Epithelial cell of umbilical artery (primary cell): ENCODE data around the gene FAT1. TPM values are rescaled to one million over a fixed set of nuclear protein-coding genes. Genes with fewer than 3 reads are reported as not detected.

ENCODE experiments used
- total RNA-seq: library from RNA; depleted of rRNA; stranded (reverse); fragments of >200 nt; gene quantifications from 2 replicates; pipeline ENCODE4 v1.2.3, GENCODE V29; 2014

Gene FAT1, protein sequence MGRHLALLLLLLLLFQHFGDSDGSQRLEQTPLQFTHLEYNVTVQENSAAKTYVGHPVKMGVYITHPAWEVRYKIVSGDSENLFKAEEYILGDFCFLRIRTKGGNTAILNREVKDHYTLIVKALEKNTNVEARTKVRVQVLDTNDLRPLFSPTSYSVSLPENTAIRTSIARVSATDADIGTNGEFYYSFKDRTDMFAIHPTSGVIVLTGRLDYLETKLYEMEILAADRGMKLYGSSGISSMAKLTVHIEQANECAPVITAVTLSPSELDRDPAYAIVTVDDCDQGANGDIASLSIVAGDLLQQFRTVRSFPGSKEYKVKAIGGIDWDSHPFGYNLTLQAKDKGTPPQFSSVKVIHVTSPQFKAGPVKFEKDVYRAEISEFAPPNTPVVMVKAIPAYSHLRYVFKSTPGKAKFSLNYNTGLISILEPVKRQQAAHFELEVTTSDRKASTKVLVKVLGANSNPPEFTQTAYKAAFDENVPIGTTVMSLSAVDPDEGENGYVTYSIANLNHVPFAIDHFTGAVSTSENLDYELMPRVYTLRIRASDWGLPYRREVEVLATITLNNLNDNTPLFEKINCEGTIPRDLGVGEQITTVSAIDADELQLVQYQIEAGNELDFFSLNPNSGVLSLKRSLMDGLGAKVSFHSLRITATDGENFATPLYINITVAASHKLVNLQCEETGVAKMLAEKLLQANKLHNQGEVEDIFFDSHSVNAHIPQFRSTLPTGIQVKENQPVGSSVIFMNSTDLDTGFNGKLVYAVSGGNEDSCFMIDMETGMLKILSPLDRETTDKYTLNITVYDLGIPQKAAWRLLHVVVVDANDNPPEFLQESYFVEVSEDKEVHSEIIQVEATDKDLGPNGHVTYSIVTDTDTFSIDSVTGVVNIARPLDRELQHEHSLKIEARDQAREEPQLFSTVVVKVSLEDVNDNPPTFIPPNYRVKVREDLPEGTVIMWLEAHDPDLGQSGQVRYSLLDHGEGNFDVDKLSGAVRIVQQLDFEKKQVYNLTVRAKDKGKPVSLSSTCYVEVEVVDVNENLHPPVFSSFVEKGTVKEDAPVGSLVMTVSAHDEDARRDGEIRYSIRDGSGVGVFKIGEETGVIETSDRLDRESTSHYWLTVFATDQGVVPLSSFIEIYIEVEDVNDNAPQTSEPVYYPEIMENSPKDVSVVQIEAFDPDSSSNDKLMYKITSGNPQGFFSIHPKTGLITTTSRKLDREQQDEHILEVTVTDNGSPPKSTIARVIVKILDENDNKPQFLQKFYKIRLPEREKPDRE (N-terminal part only)
- total RNA-seq: 6.5 and 14.9 TPM in 2 replicates

GRCh38 chr4:186723292-186724057 is at the start of gene FAT1:
FAT1 (minus strand) TSS chr4:186723856; CDS start chr4:186709827, 14,029 bp downstream.

GRCh38 chr4:186554914-186555827 is 168.5 kb downstream of the FAT1 start, which contains the start of gene MTNR1A:
MTNR1A (minus strand) TSS chr4:186555567; CDS start chr4:186555365, 202 bp downstream.

Other genes starting within 250 kb of the FAT1 start
- not detected in 2 replicates for gene MTNR1A, start 168.3 kb downstream of the FAT1 start, total RNA-seq